ENCODE data around the gene LIG4. TPM values are rescaled to one million over a fixed set of nuclear protein-coding genes. Genes with fewer than 3 reads are reported as not detected.

LIG4 gene
- total RNA-seq, 1 donor from 2014 or later, result 7.3 TPM

DNA sequence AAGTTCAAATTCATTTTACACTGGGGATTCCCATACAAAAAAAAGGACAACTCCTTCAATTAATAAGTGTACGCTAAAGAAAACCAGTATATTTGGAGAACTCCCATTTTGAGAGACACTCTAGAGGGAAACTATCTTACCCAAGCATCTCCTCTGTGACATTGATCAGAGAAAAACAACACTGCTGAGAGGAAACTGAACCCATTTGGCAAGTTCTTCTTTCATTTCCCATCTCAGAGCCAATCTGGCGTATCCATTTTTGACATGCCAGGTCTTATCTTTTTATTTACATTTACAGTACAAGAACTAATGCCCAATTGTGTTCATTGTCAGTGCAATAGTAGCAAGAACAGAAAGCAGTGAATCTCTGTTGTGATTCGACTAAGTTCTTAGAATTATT is 30.1 kb downstream of the LIG4 start:
- Mint-ChIP-seq H3K4me1 (ENCODE audit: low read depth) (peaks cover 3% of the 10 kb centered on the region), H3K36me3 (ENCODE audit: low read depth) (no peaks in the 10 kb centered on the region), H3K4me3 (ENCODE audit: low read depth) (no peak overlapping the region), H3K9me3 (no peaks in the 10 kb centered on the region), H3K27me3 (ENCODE audit: low read depth) (peaks cover 4% of the 10 kb centered on the region), H3K27ac (no peak overlapping the region)
- DNase-seq (ENCODE audit: low spot score), result no peak
- intact Hi-C loops (cut with micrococcal nuclease), result no loop called here

DNA sequence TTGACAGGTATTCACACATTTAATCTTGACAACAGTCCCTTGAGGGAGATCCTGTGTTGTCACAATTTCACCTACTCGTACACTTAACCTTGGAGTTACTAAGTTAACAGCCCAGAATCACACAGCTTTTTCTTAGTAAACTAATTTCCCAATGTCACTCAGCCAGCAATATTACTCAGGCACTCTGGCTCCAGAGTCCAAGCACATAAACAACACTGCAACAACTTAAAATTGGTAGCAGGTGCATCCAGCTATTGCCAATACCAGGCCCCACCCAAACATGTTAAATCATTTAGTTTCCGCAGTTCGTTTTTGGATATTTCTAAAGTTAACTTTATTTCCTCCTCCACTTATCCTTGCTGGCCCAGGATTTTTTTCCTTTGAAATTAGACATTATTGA is 32.7 kb downstream of the LIG4 start:
- no peak for DNase-seq (ENCODE audit: low spot score)
- Mint-ChIP-seq H3K27me3 (ENCODE audit: low read depth) (no peaks in the 10 kb centered on the region), H3K36me3 (ENCODE audit: low read depth) (no peaks in the 10 kb centered on the region), H3K4me3 (ENCODE audit: low read depth) (no peak overlapping the region), H3K27ac (no peak overlapping the region), H3K9me3 (no peaks in the 10 kb centered on the region), H3K4me1 (ENCODE audit: low read depth) (peaks cover 3% of the 10 kb centered on the region)
- intact Hi-C loops (cut with micrococcal nuclease), result no loop called here

DNA sequence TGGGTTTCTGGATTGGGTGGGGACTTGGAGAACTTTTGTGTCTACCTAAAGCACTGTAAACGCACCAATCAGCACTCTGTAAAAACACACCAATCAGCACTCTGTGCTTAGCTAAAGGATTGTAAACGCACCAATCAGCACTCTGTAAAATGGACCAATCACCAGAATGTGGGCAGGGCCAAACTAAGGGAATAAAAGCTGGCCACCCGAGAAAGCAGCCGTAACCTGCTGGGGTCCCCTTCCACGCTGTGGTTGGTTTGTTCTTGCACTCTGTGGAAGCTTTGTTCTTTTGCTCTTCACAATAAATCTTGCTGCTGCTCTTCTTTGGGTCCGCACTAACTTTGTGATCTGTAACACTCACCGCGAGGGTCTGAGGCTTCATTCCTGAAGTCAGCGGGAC is 37.3 kb downstream of the LIG4 start:
- Mint-ChIP-seq H3K36me3 (ENCODE audit: low read depth) (no peaks in the 10 kb centered on the region), H3K4me1 (ENCODE audit: low read depth) (no peaks in the 10 kb centered on the region), H3K9me3 (no peaks in the 10 kb centered on the region), H3K27ac (no peak overlapping the region), H3K4me3 (ENCODE audit: low read depth) (no peak overlapping the region), H3K27me3 (ENCODE audit: low read depth) (peaks cover 1% of the 10 kb centered on the region)
- intact Hi-C loops (cut with micrococcal nuclease), result no loop called here
- no peak for DNase-seq (ENCODE audit: low spot score)

DNA sequence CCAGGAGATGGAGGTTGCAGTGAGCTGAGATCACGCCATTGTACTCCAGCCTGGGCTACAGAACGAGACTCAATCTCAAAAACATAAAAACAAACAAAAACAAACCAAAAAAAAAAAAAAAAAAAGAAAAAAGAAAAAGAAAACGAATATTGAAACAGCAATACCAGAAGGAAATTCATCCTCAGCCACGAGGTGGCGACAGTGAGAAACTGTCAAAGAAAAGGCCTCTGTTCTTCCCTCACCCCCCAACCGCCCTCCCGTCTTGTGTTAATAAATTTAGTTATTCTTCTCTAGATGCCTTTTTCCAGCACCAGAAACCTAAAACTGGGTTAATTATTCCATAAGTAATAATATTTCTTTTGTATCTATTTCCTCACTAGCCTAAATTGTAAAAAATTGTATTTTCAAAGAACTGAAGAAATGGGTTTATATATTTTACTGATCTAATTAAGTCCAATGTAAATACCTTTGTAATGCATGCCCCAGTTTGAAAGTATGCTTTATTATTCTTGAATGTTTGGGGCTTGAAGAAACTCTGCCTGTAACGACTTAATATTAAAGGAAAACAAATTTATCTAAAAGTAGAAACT is 38.6 kb downstream of the LIG4 start:
- Mint-ChIP-seq H3K27me3 (ENCODE audit: low read depth) (peaks cover 1% of the 10 kb centered on the region), H3K36me3 (ENCODE audit: low read depth) (no peaks in the 10 kb centered on the region), H3K4me3 (ENCODE audit: low read depth) (no peak overlapping the region), H3K9me3 (no peaks in the 10 kb centered on the region), H3K27ac (no peak overlapping the region), H3K4me1 (ENCODE audit: low read depth) (no peaks in the 10 kb centered on the region)
- DNase-seq (ENCODE audit: low spot score), result no peak
- intact Hi-C loops (cut with micrococcal nuclease), result no loop called here

DNA sequence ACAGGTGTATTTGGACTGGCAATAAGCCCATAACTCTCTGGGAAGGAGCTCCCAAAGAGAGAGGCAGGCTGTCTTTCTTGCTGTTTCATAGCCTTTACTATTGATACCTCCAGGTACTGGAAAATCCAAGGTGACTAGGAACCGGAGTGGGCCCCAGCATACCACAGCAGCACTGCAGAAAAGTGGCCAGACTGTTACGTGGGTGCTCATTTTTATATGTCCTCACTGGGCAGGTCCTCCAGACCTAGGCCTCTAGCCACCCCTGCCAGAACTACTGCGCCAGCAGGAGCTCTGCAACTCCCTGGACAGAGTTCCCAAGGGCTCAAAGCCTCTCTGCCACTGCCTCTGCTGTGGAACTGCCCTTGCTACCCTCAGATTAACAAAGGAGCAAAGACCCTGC is 46.4 kb downstream of the LIG4 start:
- H3K27me3 Mint-ChIP-seq (ENCODE audit: low read depth), result peaks cover 2% of the 10 kb centered on the region
- H3K27ac Mint-ChIP-seq, result no peak overlapping the region
- no peak overlapping the region for H3K4me3 Mint-ChIP-seq (ENCODE audit: low read depth)
- no peaks in the 10 kb centered on the region for H3K4me1 Mint-ChIP-seq (ENCODE audit: low read depth)
- peaks cover 6% of the 10 kb centered on the region for H3K9me3 Mint-ChIP-seq
- no peak for DNase-seq (ENCODE audit: low spot score)
- intact Hi-C loops (cut with micrococcal nuclease), result no loop called here
- H3K36me3 Mint-ChIP-seq (ENCODE audit: low read depth), result no peaks in the 10 kb centered on the region

DNA sequence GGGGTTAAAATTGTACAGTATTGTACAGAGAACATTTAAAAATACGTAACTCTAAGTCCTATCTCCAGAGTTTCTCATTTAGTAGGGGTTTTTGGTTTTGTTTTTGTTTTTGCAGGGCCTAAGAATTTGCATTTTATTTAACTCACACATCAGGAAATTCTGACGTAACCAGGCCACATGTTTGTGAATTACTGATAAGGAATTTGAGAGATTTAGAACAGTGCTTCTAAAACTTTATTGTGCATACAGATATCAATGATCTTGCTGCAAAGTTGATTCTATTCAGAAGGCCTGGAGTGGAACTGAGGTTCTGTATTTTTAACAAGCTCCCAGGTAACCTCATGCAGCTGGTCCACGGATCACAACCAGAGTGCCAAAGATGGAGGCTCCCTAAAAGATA is 49.3 kb downstream of the LIG4 start:
- no peak overlapping the region for H3K4me3 Mint-ChIP-seq (ENCODE audit: low read depth)
- no peaks in the 10 kb centered on the region for H3K27me3 Mint-ChIP-seq (ENCODE audit: low read depth)

DNA sequence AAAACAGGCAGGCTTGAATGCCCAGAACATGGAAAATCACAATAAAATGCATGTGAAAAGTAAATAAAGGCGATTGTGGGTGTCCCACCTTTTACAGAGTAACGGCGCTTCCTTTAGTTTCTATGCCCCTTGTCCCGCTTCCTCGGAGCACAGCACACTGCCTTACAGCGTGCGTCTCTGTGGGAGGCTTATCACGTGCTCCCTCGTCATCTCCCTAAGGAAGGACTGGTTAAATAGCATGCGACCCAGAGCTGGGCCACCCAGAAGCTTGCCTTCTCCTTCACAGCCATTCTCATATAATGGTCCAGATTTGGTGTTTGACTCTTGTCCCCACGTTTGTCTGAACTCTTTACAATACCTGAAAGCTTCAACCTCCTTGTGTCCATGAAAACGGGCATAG is 56.6 kb downstream of the LIG4 start:
- Mint-ChIP-seq H3K9me3 (no peaks in the 10 kb centered on the region), H3K36me3 (ENCODE audit: low read depth) (no peaks in the 10 kb centered on the region), H3K27ac (no peak overlapping the region), H3K4me1 (ENCODE audit: low read depth) (no peaks in the 10 kb centered on the region), H3K27me3 (ENCODE audit: low read depth) (no peaks in the 10 kb centered on the region), H3K4me3 (ENCODE audit: low read depth) (no peak overlapping the region)
- DNase-seq (ENCODE audit: low spot score), result no peak
- intact Hi-C loops (cut with micrococcal nuclease), result no loop called here

More for the DNA sequence above, 49.3 kb downstream of the LIG4 start:
- no peaks in the 10 kb centered on the region for H3K36me3 Mint-ChIP-seq (ENCODE audit: low read depth)
- no peak overlapping the region for H3K27ac Mint-ChIP-seq
- no peak for DNase-seq (ENCODE audit: low spot score)
- intact Hi-C loops (cut with micrococcal nuclease), result no loop called here
- H3K4me1 Mint-ChIP-seq (ENCODE audit: low read depth), result no peaks in the 10 kb centered on the region
- H3K9me3 Mint-ChIP-seq, result peaks cover 6% of the 10 kb centered on the region

Other genes starting within 250 kb of the LIG4 start
- 6.0 and 6.8 TPM in 2 replicates for gene ABHD13, start 2.9 kb upstream of the LIG4 start, total RNA-seq
- gene TNFSF13B, start 54.2 kb upstream of the LIG4 start, total RNA-seq, result 1.1 and 1.7 TPM in 2 replicates

Data from activated T-helper 2 cell treated with anti-CD3 and anti-CD28 coated beads, Interferon-gamma antibody, Interleukin-2, Interleukin-4, amounts not matched to agents 10 μg/mL and 5 μg/mL and 100 μg/mL, durations not matched to agents 14 hours and 24 hours and 36 hours (primary cell).